Osteoblast (primary cell): ENCODE data around the gene TIMM44. TPM values are rescaled to one million over a fixed set of nuclear protein-coding genes. Genes with fewer than 3 reads are reported as not detected.

Experiments used
- DNase-seq: peaks from one replicate; pipeline ENCODE4 v3.0.0; 2011; ENCODE audit warnings: low spot score, mixed read lengths; ENCODE audit not compliant: insufficient read length; ENCODE audit errors: missing footprints
- H2AFZ ChIP-seq: 2 replicates; pipeline ENCODE4 v1.6.0; 2011; ENCODE audit warnings: mild to moderate bottlenecking, low read length
- H3K27ac ChIP-seq: 2 replicates; pipeline ENCODE4 v1.5.1; 2011; ENCODE audit warnings: mild to moderate bottlenecking, low read depth, low read length, moderate library complexity
- H3K27me3 ChIP-seq: 2 replicates; pipeline ENCODE4 v1.6.0; 2012; ENCODE audit warnings: mild to moderate bottlenecking, control low read depth, inconsistent platforms, low read length, moderate library complexity; ENCODE audit not compliant: insufficient read depth
- H3K36me3 ChIP-seq: 2 replicates; pipeline ENCODE4 v1.5.1; 2011; ENCODE audit warnings: mild to moderate bottlenecking, low read length, control low read depth, moderate library complexity; ENCODE audit not compliant: insufficient read depth
- H3K4me1 ChIP-seq: 2 replicates; pipeline ENCODE4 v1.5.1; 2011; ENCODE audit warnings: mild to moderate bottlenecking, low read length, control low read depth, moderate library complexity; ENCODE audit not compliant: insufficient read depth
- H3K4me2 ChIP-seq: 2 replicates; pipeline ENCODE4 v1.6.0; 2011; ENCODE audit warnings: mild to moderate bottlenecking, low read length; ENCODE audit not compliant: insufficient read depth
- H3K4me3 ChIP-seq: fragments of 200-600 bp; sonication (generic); 3 replicates; pipeline ENCODE4 v1.5.1; 2012; ENCODE audit warnings: mild to moderate bottlenecking, low read length, inconsistent platforms; ENCODE audit not compliant: insufficient read depth
- H3K79me2 ChIP-seq: 2 replicates; pipeline ENCODE4 v1.6.0; 2012; ENCODE audit warnings: mild to moderate bottlenecking, low read length, control low read depth, inconsistent platforms; ENCODE audit not compliant: insufficient read depth
- H3K9me3 ChIP-seq: 2 replicates; pipeline ENCODE4 v1.5.1; 2011; ENCODE audit warnings: low read depth, low read length, control low read depth
- H4K20me1 ChIP-seq: 2 replicates; pipeline ENCODE4 v1.6.0; 2012; ENCODE audit warnings: mild to moderate bottlenecking, low read length, control low read depth; ENCODE audit not compliant: insufficient read depth
- total RNA-seq: library from RNA; depleted of rRNA; stranded (reverse); fragments of >200 nt; gene quantifications from 2 replicates; pipeline ENCODE4 v1.2.3, GENCODE V29; 2012
- TF ChIP-seq, protein P1 (sequence below): IDR thresholded peaks from 2 replicates; pipeline ENCODE4 v1.5.1; 2011; ENCODE audit warnings: mild to moderate bottlenecking, low read depth, low read length, moderate library complexity; ENCODE audit errors: extremely low read depth

The TIMM44 gene
- total RNA-seq, 1 donor, result 52.5 TPM

DNA sequence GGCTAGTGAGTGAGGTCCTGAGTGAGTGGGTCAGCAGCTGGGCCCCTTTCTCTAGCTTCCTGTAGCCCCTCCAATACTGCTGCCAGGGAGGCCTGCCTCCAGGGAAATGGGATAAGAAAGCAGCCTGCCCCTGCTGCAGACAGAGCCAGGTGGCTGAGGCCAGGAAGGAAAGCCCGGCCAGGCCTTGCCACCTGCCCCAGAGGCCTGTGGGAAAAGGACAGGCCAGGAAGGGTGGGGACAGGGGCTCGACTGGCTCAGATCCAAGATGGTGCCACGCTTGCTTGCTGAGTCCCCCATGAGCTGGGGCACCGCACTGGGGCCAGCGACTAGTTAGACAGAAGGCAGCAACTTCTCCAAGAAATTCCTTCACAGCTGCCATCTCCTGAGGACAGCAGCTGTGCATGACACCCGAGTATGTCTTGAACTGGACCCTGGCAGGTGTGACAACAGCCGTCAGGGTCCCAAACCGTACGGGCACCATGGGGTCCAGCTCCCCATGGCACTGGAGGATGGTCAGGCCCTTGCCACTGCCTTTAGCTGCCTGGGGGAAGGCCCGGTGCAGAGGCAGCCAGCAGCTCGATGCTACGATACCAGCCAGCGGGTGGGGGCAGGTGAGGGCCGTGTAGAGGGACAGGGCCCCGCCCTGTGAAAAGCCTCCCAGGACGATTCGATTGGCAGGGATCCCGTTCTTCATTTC is 64.2 kb downstream of the TIMM44 start:
- no peak overlapping the region for H3K4me2 ChIP-seq
- no peak overlapping the region for H3K4me3 ChIP-seq
- peaks cover 8% of the 10 kb centered on the region for H3K27me3 ChIP-seq
- peaks cover 4% of the 10 kb centered on the region for H3K4me1 ChIP-seq
- H4K20me1 ChIP-seq, result no peaks in the 10 kb centered on the region
- peak; percentile 39 for DNase-seq
- TF ChIP-seq, protein P1, sequence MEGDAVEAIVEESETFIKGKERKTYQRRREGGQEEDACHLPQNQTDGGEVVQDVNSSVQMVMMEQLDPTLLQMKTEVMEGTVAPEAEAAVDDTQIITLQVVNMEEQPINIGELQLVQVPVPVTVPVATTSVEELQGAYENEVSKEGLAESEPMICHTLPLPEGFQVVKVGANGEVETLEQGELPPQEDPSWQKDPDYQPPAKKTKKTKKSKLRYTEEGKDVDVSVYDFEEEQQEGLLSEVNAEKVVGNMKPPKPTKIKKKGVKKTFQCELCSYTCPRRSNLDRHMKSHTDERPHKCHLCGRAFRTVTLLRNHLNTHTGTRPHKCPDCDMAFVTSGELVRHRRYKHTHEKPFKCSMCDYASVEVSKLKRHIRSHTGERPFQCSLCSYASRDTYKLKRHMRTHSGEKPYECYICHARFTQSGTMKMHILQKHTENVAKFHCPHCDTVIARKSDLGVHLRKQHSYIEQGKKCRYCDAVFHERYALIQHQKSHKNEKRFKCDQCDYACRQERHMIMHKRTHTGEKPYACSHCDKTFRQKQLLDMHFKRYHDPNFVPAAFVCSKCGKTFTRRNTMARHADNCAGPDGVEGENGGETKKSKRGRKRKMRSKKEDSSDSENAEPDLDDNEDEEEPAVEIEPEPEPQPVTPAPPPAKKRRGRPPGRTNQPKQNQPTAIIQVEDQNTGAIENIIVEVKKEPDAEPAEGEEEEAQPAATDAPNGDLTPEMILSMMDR, result no peak
- H2AFZ ChIP-seq, result no peak overlapping the region
- H3K79me2 ChIP-seq, result no peaks in the 10 kb centered on the region
- no peaks in the 10 kb centered on the region for H3K36me3 ChIP-seq
- no peak overlapping the region for H3K27ac ChIP-seq
- H3K9me3 ChIP-seq, result no peaks in the 10 kb centered on the region

DNA sequence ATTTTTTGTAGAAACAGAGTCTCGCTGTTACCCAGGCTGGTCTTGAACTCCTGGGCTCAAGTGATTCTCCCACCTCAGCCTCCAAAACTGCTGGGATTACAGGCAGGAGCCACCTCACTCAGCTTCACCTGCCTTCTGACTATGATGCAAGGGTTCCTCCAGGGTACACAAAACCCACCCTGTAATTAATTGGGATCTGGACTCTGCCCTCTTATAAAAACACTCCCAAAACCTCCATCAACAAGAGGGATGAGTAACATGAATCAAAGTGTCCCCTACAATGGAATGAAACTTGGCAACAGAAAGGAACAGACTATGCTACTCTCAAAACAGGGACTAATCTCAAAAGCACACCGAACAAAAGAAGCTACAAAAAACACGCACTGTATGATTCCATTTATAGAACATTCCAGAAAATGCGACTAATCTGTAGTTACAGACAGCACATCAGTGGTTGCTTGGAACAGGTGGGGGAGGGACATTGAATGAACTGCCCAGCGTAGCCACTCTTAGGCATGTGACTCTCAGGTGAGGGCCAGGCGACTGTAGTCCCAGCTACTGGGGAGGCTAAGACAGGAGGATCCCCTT is 66.1 kb downstream of the TIMM44 start:
- no peak overlapping the region for H3K4me3 ChIP-seq
- TF ChIP-seq, protein P1, result no peak

More for the DNA sequence above, 66.1 kb downstream of the TIMM44 start:
- H4K20me1 ChIP-seq, result no peaks in the 10 kb centered on the region
- H3K27me3 ChIP-seq, result peaks cover 25% of the 10 kb centered on the region
- no peaks in the 10 kb centered on the region for H3K79me2 ChIP-seq
- peak overlapping the region; percentile 29 for H2AFZ ChIP-seq
- H3K4me2 ChIP-seq, result peak overlapping the region; percentile 23
- no peaks in the 10 kb centered on the region for H3K36me3 ChIP-seq
- H3K27ac ChIP-seq, result no peak overlapping the region
- H3K4me1 ChIP-seq, result peaks cover 4% of the 10 kb centered on the region
- H3K9me3 ChIP-seq, result no peaks in the 10 kb centered on the region
- DNase-seq, result peak; percentile 81

Other genes with a start within 250 kb of the TIMM44 start
- not detected in 2 replicates for gene FCER2, start 241.5 kb downstream of the TIMM44 start, total RNA-seq
- gene CLEC4G, start 211.6 kb downstream of the TIMM44 start, total RNA-seq, result not detected in 2 replicates
- not detected in 2 replicates for gene CD209, start 196.1 kb downstream of the TIMM44 start, total RNA-seq
- gene CLEC4M, start 180.4 kb downstream of the TIMM44 start, total RNA-seq, result not detected in 2 replicates
- 24.8 and 26.1 TPM in 2 replicates for gene EVI5L, start 113.4 kb downstream of the TIMM44 start, total RNA-seq
- under 0.01 TPM in 1 of 2 replicates, not detected in the other for gene PRR36, start 69.3 kb downstream of the TIMM44 start, total RNA-seq
- gene LRRC8E, start 55.2 kb downstream of the TIMM44 start, total RNA-seq, result 10.5 and 17.4 TPM in 2 replicates
- 12.4 and 14.8 TPM in 2 replicates for gene MAP2K7, start 39.8 kb downstream of the TIMM44 start, total RNA-seq
- gene TGFBR3L, start 28.8 kb downstream of the TIMM44 start, total RNA-seq, result under 0.01 TPM in 1 of 2 replicates, not detected in the other
- 16.8 and 18.5 TPM in 2 replicates for gene SNAPC2, start 23.3 kb downstream of the TIMM44 start, total RNA-seq
- gene CTXN1, start 17.5 kb downstream of the TIMM44 start, total RNA-seq, result 1.5 and 2.5 TPM in 2 replicates
- 23.0 and 25.7 TPM in 2 replicates for gene ELAVL1, start 62.0 kb upstream of the TIMM44 start, total RNA-seq
- gene CCL25, start 109.1 kb upstream of the TIMM44 start, total RNA-seq, result not detected in 2 replicates
- not detected in 2 replicates for gene FBN3, start 205.9 kb upstream of the TIMM44 start, total RNA-seq